Measurements from ENCODE around the gene NAPSA.
"Not testable (repeated sequence)": the region's sequence is repeated elsewhere in the genome, so short reads cannot be mapped to it uniquely, and the experiment has no call there.

The NAPSA gene

GRCh38 chr19:50365434-50366306 is at the start of gene NAPSA:
NAPSA (minus strand) TSS chr19:50365639; CDS start chr19:50365621, 18 bp downstream.
- DNase-seq: no peak

GRCh38 chr19:50413531-50413930 is 48.1 kb upstream of the NAPSA start:
- DNase-seq: no peak

DNA sequence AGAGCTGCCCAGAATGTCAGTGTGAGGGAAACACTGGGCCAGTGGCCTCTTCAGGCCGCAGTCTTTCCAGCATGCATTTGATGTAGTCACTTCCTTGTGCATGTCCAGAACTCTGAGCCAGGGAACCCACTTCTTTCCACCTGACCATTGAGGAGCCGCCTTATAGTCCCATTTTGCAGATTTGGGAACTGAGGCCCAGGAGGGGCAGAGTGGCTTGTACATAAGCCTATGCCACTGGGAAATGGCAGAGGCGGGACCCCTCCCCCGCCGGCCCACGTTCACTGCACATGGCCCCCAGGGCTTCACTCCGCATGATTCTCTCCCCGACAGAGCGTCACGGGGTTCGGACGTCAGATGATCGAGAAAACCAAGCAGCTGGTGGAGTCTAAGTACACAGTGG is 47.7 kb upstream of the NAPSA start:
- DNase-seq: no peak

- no peak for DNase-seq
These were observed 47.0 kb upstream of the NAPSA start for GRCh38 chr19:50412419-50412818.

GRCh38 chr19:50410109-50410508 is 44.7 kb upstream of the NAPSA start:
- DNase-seq: no peak

GRCh38 chr19:50409347-50409746 is 43.9 kb upstream of the NAPSA start:
- no peak for DNase-seq

DNA sequence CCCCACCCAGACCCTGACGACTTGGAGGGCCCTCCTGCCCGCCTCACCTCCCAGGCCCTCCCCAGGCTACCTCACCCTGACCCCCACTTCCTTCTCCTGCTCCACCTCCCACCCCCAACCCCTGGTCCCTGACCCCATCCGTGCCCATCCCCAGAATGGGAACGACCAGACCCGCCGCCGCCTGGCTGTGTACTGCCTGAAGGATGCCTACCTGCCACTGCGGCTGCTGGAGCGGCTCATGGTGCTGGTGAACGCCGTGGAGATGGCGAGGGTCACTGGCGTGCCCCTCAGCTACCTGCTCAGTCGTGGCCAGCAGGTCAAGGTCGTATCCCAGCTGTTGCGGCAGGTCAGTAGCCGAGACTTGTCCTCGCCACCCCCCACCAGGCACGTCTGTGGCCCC is 41.4 kb upstream of the NAPSA start:
- no peak for DNase-seq

GRCh38 chr19:50406156-50406820 is 40.8 kb upstream of the NAPSA start:
- no peak for DNase-seq

- DNase-seq: no peak
These were observed 37.3 kb upstream of the NAPSA start for GRCh38 chr19:50402544-50403301.

- no peak for DNase-seq
These were observed 36.4 kb upstream of the NAPSA start for GRCh38 chr19:50401605-50402450.

DNA sequence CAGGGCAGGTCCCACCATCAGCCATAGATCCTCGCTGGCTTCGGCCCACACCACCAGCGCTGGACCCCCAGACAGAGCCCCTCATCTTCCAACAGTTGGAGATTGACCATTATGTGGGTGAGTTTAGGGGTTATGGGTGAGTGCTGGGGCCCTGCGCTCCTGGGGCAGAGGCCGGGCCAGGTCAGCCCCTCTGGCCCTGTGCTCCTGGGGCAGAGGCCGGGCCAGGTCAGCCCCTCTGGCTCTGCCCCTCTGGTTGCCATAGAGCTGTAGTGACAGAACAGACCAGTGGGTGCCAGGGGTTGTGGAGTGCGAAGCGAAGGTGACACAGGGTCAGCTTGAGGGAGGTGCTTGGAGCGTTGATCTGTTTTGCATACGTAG is 33.9 kb upstream of the NAPSA start:
- no peak for DNase-seq

GRCh38 chr19:50398675-50399367 is 33.4 kb upstream of the NAPSA start:
- no peak for DNase-seq

DNA sequence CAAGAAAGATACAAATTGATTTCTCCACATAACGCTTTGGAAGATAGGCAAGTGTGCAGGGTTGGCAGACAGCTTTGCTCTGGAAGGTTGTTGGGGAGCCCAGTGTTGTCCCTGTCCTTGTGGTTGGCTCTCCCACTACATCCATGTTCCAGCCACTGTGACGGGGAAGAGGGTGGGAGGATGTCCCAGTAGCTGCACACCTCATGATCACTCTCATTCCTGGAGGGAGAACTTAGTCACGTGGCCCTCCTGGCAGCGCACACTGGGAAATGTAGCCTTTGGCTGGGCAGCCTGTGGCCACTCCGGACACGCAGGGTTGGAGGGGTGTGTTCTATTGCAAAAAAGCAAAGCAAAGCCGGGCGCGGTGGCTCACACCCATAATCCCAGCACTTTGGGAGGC is 28.6 kb upstream of the NAPSA start:
- no peak for DNase-seq

DNA sequence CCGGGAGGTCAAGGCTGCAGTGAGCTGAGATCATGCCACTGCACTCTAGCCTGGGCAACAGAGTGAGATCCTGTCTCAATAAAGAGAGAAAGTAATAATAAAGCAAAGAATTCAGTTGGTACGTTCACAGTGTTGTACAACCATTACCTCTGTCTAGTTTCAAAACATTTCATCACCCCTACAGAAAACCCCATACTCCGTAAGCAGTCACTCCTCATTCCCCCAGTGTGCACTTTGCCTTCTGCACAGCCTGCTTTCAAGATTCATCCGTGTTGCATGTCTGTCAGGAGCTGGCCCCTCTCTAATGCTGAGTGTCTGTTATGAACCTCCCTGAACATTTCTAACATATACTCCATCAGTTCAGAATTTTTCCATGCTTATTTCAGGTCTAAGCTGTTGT is 28.1 kb upstream of the NAPSA start:
- DNase-seq: no peak

- no peak for DNase-seq
These were observed 27.3 kb upstream of the NAPSA start for GRCh38 chr19:50392759-50393158.

- DNase-seq: not testable (repeated sequence)
These were observed 25.5 kb upstream of the NAPSA start for GRCh38 chr19:50390952-50391351.

- DNase-seq: not testable (repeated sequence)
These were observed 24.9 kb upstream of the NAPSA start for GRCh38 chr19:50390295-50390694.

GRCh38 chr19:50387868-50388245 is 22.4 kb upstream of the NAPSA start:
- DNase-seq: no peak

GRCh38 chr19:50387176-50387867 is 21.9 kb upstream of the NAPSA start:
- no peak for DNase-seq

DNA sequence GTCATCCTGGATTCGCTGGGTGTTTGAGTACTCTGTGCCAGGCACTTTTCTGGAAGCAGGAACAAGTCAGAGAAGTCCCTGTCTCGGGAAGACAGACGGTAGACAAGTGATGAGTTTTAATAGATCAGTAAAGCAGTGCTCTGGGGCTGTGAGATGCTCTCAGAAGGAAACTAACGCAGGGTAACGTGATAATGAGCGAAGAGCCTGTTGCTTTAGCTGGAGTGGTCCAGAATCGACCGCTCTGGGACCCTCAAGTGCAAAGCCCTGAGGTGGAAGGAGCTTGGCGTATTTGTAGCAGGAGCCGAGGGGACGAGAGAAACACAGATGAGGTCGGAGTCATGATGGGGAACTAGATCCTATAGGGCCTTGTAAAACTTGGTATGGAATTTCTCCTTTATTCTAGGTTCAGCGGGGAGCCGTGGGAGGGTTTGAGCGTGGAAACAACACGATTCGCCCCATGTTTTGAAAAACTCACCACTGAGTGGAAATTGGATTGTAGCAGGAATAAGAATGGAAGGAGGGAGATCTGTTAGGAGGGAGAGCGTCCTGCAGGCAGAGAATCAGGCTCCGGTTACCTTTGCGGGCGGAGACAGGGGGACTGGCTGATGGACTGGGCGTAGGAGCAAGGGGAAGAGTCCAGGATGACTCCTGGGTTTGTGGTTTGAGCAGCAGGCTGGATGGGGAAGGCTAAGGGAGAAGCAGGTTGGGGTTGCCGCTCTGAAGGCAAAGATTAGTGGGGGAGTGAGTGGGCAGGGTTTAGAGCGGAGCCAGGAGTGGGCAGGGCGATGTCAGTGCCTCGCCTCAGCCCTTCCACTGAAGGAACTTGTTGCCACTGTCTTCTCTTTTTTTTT is 19.5 kb upstream of the NAPSA start:
- DNase-seq: no peak

Measured in stimulated activated CD4-positive, alpha-beta T cell treated with anti-CD3 and anti-CD28 coated beads, Interleukin-1b, Interleukin-23, amount 100 ng/mL, for 48 hours (primary cell).